Panc1 (cell line): Measurements from ENCODE around the gene SNAP47.

Experiments used
- POLR2AphosphoS5 ChIP-seq: IDR thresholded peaks from 2 replicates; pipeline ENCODE4 v1.6.1; 2012; ENCODE audit warnings: mild to moderate bottlenecking, low read depth, low read length, moderate library complexity
- TF ChIP-seq, protein P1 (sequence below): fragments of 450-650 bp; IDR thresholded peaks from 2 replicates; pipeline ENCODE4 v1.5.1; 2017; ENCODE audit warnings: mild to moderate bottlenecking

DNA sequence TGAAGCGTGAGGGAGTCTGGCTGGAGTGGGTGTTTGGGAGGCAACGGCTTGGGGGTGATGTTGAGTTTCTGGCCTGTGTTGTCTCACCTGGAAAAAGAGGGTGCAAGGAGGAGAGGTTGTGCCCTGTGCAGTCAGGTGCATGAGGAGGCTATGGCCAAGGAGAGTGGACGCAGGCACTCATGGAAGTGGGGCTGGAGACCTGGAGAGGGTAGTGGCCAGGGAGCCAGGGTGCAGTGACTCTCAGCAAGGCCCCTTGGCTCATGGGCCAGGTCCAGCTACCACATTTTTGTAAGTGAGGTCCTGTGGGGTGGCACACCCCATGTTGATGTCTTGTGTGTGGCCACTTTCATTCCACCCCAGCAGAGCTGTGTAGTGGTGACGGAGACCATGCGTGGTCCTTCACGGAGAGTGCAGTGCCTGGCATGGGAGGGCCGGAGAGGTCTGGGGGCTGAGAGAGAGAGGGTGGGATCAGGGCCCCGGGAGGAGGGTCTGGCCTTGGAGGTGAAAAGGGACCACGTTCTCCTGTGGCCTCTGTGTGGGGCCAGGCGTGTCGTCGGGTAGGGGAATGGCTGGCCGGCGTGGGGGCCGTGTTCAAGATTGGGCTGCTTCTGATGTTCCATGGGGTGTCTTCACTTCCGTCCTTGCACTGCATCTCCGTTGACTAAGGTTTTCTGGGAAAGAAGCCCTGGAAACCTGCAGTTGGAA is 6.1 kb downstream of the SNAP47 start:
- TF ChIP-seq, protein P1, sequence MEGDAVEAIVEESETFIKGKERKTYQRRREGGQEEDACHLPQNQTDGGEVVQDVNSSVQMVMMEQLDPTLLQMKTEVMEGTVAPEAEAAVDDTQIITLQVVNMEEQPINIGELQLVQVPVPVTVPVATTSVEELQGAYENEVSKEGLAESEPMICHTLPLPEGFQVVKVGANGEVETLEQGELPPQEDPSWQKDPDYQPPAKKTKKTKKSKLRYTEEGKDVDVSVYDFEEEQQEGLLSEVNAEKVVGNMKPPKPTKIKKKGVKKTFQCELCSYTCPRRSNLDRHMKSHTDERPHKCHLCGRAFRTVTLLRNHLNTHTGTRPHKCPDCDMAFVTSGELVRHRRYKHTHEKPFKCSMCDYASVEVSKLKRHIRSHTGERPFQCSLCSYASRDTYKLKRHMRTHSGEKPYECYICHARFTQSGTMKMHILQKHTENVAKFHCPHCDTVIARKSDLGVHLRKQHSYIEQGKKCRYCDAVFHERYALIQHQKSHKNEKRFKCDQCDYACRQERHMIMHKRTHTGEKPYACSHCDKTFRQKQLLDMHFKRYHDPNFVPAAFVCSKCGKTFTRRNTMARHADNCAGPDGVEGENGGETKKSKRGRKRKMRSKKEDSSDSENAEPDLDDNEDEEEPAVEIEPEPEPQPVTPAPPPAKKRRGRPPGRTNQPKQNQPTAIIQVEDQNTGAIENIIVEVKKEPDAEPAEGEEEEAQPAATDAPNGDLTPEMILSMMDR, result no peak
- TF ChIP-seq POLR2AphosphoS5, result no peak
